GM12865 (cell line): ENCODE results near the gene CASK.
"Not testable (repeated sequence)": the region's sequence is repeated elsewhere in the genome, so short reads cannot be mapped to it uniquely, and the experiment has no call there.

Experiments used
- DNase-seq: peaks from one replicate; pipeline ENCODE4 v3.0.0; 2010; ENCODE audit warnings: low read depth
- H3K4me3 ChIP-seq: 2 replicates; pipeline ENCODE4 v1.5.1; 2011; ENCODE audit warnings: mild to moderate bottlenecking, low read depth, low read length, control low read depth
- TF ChIP-seq, protein P1 (sequence below): IDR thresholded peaks from 2 replicates; pipeline ENCODE4 v1.5.1; 2011; ENCODE audit warnings: low read length, control low read depth, low read depth, inconsistent platforms; ENCODE audit not compliant: insufficient read depth; ENCODE audit errors: missing control alignments

Gene CASK

DNA sequence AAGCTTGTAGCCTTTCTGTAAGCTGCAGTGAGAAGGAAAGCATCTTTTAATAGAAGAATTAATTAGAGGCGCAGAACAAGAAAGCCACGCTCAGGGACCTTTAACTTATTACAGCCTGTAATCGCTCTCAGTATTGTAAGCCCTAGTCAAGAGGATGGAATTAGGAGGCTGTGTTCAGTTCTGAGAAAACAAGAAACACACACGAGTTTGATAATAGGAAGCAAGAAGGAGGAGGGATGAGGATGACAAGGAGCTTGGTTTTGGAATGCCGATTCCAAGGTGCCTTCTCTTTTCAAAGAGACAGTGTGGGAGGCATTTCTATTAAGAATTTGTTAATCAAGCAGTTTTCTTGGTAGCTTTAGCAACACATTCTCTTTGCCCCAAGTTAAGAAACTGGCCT lies 406.9 kb downstream of the CASK start:
- no peak for DNase-seq
- H3K4me3 ChIP-seq: no peak overlapping the region
- TF ChIP-seq, protein P1, sequence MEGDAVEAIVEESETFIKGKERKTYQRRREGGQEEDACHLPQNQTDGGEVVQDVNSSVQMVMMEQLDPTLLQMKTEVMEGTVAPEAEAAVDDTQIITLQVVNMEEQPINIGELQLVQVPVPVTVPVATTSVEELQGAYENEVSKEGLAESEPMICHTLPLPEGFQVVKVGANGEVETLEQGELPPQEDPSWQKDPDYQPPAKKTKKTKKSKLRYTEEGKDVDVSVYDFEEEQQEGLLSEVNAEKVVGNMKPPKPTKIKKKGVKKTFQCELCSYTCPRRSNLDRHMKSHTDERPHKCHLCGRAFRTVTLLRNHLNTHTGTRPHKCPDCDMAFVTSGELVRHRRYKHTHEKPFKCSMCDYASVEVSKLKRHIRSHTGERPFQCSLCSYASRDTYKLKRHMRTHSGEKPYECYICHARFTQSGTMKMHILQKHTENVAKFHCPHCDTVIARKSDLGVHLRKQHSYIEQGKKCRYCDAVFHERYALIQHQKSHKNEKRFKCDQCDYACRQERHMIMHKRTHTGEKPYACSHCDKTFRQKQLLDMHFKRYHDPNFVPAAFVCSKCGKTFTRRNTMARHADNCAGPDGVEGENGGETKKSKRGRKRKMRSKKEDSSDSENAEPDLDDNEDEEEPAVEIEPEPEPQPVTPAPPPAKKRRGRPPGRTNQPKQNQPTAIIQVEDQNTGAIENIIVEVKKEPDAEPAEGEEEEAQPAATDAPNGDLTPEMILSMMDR: no peak

DNA sequence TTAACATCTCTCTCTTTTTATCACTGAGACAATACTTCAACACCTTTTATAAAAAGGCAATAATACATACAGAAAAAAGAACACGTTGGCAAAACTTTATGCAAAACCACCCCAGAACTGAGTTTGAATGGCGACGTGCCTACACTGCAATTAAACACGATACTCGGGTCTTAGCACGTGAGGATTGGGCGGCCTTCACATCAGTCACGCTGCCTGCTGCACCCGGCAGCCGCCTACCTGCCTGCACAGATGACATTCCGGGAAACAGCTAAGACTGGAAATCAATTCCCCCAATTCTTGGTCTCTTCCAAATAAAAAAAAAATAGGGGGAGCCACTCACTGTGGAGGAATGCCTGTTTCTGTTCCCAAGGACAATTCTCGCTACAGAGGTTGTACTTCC lies 408.0 kb downstream of the CASK start:
- TF ChIP-seq, protein P1: no peak
- no peak for DNase-seq
- H3K4me3 ChIP-seq: no peak overlapping the region

DNA sequence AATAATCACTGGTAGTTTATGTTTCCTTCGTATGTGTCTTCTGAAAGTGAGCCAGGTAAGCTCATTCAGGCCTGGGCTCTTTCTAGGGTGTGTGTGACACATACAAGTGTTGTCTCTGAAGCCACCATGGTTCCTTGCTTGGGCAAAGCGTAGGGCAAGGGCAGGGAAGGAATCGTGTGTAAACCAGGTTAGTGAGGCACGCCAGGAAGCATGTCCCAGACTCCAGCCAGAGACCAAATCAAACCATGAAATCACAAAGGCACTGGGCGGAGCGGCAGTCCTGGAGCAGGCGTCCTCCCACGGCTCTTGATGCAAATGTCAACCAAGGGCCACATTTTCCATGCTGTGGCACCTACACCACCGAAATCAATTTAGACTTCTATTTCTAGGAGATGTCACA lies 409.2 kb downstream of the CASK start:
- H3K4me3 ChIP-seq: no peak overlapping the region
- DNase-seq: no peak
- TF ChIP-seq, protein P1: no peak

DNA sequence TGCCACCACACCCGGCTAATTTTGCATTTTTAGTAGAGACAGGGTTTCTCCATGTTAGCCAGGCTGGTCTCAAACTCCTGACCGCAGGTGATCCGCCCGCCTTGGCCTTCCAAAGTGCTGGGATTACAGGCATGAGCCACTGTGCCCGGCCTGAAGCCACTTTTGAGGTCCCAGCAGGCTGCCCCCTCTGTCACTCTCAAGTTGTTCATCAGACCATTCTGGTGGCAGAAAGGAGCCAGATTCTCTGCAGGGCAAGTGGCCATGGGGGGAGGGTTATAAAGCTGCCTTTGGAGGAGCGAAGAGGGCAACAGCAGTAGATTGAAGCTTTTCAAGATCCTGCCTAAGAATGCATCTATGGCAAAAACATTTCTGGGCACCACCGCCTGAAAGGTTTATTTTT lies 410.5 kb downstream of the CASK start:
- not testable (repeated sequence) for H3K4me3 ChIP-seq, DNase-seq

DNA sequence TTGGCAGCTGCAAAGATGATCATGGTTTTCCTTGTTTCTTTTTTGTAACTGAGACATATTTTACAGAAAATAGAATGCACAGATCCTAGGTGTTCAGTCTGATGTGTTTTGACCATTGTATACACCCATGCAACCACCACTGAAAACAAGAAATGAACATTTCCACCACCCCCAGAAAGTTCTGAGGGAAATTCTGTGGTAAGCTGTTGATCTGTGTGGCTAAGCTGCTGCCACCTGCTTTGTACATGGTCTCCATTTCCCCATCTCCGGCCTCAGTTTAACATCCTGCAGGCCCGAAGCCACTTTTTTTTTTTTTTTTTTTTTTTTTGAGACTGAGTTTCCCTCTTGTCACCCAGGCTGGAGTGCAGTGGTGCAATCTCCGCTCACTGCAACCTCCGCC lies 411.0 kb downstream of the CASK start:
- peak; percentile 78 for DNase-seq
- no peak overlapping the region for H3K4me3 ChIP-seq
- TF ChIP-seq, protein P1: no peak

DNA sequence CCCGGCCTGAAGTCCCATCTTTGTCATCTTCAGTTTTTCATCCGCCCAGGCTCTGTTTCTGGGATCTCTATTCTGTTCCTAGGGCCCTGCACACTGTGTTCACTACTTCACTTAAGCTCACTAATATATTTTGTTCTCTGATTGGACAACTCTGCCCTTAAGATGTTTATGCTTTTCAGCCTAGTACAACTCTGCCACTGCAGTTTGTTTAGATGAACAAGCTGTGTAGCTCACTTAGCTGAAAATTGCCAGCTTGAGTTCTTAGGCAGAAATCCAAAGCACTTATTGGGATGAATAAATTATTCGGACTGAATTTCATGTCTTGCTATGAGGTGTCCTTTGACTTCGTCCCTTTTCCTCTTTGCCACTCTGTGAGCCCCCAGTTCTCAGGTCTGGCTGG lies 415.4 kb downstream of the CASK start:
- TF ChIP-seq, protein P1: no peak
- H3K4me3 ChIP-seq: no peak overlapping the region
- DNase-seq: no peak

DNA sequence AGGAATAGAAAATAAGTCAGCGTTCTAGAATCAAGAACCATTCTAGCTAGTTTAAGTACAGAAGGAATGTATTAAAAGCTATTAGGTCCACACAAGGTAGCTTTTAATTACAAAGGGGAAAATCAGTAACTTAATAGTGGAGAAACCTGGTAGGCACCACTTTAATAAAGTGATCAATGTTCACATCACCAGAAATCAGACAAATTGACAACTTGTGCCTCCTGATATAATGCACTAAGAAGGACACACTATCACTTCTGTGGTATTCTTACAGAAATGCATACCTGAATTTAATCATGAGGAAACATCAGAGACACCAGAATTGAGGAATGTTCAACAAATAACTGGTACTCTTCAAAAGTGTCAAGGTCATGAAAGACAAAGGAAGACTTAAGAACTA lies 421.4 kb downstream of the CASK start:
- no peak overlapping the region for H3K4me3 ChIP-seq
- TF ChIP-seq, protein P1: no peak
- DNase-seq: no peak

DNA sequence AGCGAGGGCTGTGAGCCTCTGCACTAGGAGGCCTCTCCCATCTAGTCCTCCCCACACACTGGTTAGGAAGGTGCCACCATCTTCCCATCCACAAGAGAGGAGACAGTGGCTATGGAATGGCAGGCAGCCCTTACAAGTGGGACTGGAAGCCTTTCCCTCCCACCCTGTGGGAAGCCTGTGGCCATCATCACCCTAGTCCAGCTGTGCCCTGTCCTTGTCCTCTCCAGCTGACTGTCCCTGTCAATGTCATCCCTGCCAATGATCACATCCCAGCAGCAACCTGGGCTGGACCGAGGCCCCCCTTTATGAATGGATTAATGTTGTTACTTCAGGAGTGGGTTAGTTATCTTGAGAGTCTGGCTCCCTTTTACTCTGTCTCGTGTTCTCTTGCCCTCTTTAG lies 423.4 kb downstream of the CASK start:
- DNase-seq: no peak
- TF ChIP-seq, protein P1: no peak
- H3K4me3 ChIP-seq: no peak overlapping the region
